Measurements from ENCODE around the gene TMPRSS9.

DNA sequence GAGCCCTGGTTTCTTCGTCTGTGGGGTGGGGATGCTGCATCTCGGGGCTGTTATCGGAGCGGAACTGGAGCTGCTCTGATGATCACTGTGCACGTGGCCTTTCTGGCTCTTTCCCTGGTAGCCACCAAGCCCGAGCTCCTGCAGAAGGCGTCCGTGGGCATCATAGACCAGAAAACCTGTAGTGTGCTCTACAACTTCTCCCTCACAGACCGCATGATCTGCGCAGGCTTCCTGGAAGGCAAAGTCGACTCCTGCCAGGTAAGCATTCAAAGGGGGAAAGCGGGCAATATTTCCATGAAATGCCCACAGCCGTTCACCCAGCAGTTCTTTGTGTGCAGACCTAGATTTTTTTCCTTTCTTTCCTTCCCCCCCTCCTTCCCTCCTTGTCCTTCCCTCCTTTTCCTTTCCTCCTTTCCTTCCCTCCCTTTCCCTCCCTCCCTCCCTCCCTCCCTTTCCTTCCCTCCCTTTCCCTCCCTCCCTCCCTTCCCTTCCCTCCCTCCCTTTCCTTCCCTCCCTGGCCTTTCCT lies 57.9 kb downstream of the TMPRSS9 start:
- TF ChIP-seq, protein P1, sequence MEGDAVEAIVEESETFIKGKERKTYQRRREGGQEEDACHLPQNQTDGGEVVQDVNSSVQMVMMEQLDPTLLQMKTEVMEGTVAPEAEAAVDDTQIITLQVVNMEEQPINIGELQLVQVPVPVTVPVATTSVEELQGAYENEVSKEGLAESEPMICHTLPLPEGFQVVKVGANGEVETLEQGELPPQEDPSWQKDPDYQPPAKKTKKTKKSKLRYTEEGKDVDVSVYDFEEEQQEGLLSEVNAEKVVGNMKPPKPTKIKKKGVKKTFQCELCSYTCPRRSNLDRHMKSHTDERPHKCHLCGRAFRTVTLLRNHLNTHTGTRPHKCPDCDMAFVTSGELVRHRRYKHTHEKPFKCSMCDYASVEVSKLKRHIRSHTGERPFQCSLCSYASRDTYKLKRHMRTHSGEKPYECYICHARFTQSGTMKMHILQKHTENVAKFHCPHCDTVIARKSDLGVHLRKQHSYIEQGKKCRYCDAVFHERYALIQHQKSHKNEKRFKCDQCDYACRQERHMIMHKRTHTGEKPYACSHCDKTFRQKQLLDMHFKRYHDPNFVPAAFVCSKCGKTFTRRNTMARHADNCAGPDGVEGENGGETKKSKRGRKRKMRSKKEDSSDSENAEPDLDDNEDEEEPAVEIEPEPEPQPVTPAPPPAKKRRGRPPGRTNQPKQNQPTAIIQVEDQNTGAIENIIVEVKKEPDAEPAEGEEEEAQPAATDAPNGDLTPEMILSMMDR (IDR thresholded peaks at IDR 0.05; ENCODE audit: low read depth, low read length), result no peak
- no peak for TF ChIP-seq EZH2phosphoT487 (IDR thresholded peaks at IDR 0.05; ENCODE audit: low read depth)

Data from OCI-LY3 (cell line).